Stimulated activated CD8-positive, alpha-beta memory T cell treated with anti-CD3 and anti-CD28 coated beads, Interleukin-4, amount 100 ng/mL, for 48 hours (primary cell): ENCODE measurements around the gene PRKCA.

Experiments used
- DNase-seq: peaks from one replicate; pipeline ENCODE4 v3.0.0-alpha.2; 2020

PRKCA gene

GRCh38 chr17:66392783-66393437 lies 90.5 kb downstream of the PRKCA start:
- no peak for DNase-seq

- no peak for DNase-seq
These were observed 93.5 kb downstream of the PRKCA start for GRCh38 chr17:66395961-66396360.

- no peak for DNase-seq
These were observed 95.1 kb downstream of the PRKCA start for GRCh38 chr17:66397486-66397885.

GRCh38 chr17:66398059-66398458 lies 95.6 kb downstream of the PRKCA start:
- DNase-seq = no peak

- DNase-seq = no peak
These were observed 96.2 kb downstream of the PRKCA start for GRCh38 chr17:66398617-66399016.

GRCh38 chr17:66399441-66399840 lies 97.0 kb downstream of the PRKCA start:
- DNase-seq = no peak

- peak; percentile 48 for DNase-seq
These were observed 97.8 kb downstream of the PRKCA start for GRCh38 chr17:66400041-66400688.

GRCh38 chr17:66400698-66401097 lies 98.3 kb downstream of the PRKCA start:
- no peak for DNase-seq

GRCh38 chr17:66401364-66401763 lies 99.0 kb downstream of the PRKCA start:
- DNase-seq = peak; percentile 49

- DNase-seq = no peak
These were observed 101.6 kb downstream of the PRKCA start for GRCh38 chr17:66403846-66404556.

- no peak for DNase-seq
These were observed 103.6 kb downstream of the PRKCA start for GRCh38 chr17:66405836-66406677.

GRCh38 chr17:66406701-66407644 lies 104.6 kb downstream of the PRKCA start:
- DNase-seq = peak; percentile 42

- DNase-seq = no peak
These were observed 105.5 kb downstream of the PRKCA start for GRCh38 chr17:66407864-66408263.

- DNase-seq = no peak
These were observed 109.1 kb downstream of the PRKCA start for GRCh38 chr17:66411520-66411919.

- no peak for DNase-seq
These were observed 110.6 kb downstream of the PRKCA start for GRCh38 chr17:66412857-66413558.

- DNase-seq = no peak
These were observed 111.4 kb downstream of the PRKCA start for GRCh38 chr17:66413559-66414520.

- no peak for DNase-seq
These were observed 112.3 kb downstream of the PRKCA start for GRCh38 chr17:66414561-66415175.

- no peak for DNase-seq
These were observed 113.2 kb downstream of the PRKCA start for GRCh38 chr17:66415366-66416206.
